Muscle layer of colon (tissue), 2 donors: Measurements from ENCODE around the gene AFF3.

Experiments
- H3K27ac ChIP-seq: one replicate; pipeline ENCODE4 v1.7.0; 2013; ENCODE audit warnings: low read depth, mild to moderate bottlenecking, low read length, moderate library complexity
- H3K27me3 ChIP-seq, 2 donors: one replicate each; pipeline ENCODE4 v1.7.0; 2013; ENCODE audit warnings: low read length in 2 of 2, mild to moderate bottlenecking in 2 of 2; ENCODE audit not compliant: insufficient read depth in 2 of 2, control insufficient read depth in 1 of 2
- H3K36me3 ChIP-seq: one replicate; pipeline ENCODE4 v1.7.0; 2013; ENCODE audit warnings: mild to moderate bottlenecking, low read length; ENCODE audit not compliant: insufficient read depth
- H3K4me1 ChIP-seq: one replicate; pipeline ENCODE4 v1.7.0; 2013; ENCODE audit warnings: mild to moderate bottlenecking, low read length; ENCODE audit not compliant: insufficient read depth
- H3K4me3 ChIP-seq, 2 donors: one replicate each; pipeline ENCODE4 v1.7.0; 2013; ENCODE audit warnings: low read length in 2 of 2, low read depth in 1 of 2, mild to moderate bottlenecking in 1 of 2, moderate library complexity in 1 of 2
- H3K9ac ChIP-seq: one replicate; pipeline ENCODE4 v1.7.0; 2013; ENCODE audit warnings: low read length
- H3K9me3 ChIP-seq: one replicate; pipeline ENCODE4 v1.7.0; 2013; ENCODE audit warnings: mild to moderate bottlenecking, low read length
- donor health status: abdominal sarcoma.
- donor health status: Adenocarcinoma of cecum.

AFF3 gene

DNA sequence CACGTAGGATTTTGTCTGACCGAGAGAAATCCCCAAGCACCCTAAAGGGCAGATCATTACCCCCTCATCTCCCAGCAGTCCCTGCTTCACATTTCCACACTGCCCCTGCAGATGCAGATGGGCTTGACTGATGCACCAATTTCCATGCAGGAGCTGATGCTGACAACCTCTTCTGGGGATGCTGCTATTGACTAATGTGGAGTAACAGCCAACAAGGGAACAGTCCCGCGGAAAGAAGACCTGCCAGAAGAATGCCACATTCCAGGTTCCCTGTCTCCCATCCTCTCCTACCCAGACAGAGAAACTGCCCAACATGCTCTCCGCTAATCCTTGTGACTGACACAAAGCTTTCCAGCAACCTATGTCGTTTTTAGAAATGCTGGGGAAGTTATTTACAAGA lies 91.7 kb downstream of the AFF3 start:
- no peak overlapping the region for H3K9ac ChIP-seq
- H3K27me3 ChIP-seq = no peaks in the 10 kb centered on the region
- no peak overlapping the region for H3K4me3 ChIP-seq
- H3K9me3 ChIP-seq = no peaks in the 10 kb centered on the region
- H3K4me1 ChIP-seq = no peaks in the 10 kb centered on the region
- peaks cover 5% of the 10 kb centered on the region for H3K36me3 ChIP-seq
- no peak overlapping the region for H3K27ac ChIP-seq

GRCh38 chr2:100046961-100047947 lies 95.1 kb downstream of the AFF3 start:
- H3K9me3 ChIP-seq = no peaks in the 10 kb centered on the region
- H3K4me3 ChIP-seq = no peak overlapping the region
- no peaks in the 10 kb centered on the region for H3K27me3 ChIP-seq
- no peak overlapping the region for H3K27ac ChIP-seq
- peaks cover 5% of the 10 kb centered on the region for H3K36me3 ChIP-seq
- H3K4me1 ChIP-seq = no peaks in the 10 kb centered on the region
- no peak overlapping the region for H3K9ac ChIP-seq

DNA sequence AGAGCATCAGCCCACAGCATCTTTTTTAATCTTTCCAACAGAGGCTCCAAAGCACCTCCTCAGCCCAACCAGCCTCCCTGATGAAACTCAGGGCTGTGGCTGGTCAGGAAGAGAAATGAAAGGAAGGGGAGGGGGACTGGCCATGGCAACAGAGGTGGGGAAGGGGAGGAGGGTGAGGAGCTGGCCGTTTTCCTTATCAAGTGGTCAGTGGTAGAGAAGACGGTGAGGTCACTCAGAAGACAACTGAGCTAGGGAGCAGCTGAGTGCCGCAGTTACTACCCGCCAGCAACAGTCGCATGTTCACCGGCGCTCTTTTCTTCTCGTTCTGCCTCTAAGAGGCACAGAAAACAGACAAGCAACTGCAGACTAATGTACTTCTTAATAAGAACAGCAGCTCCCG lies 97.4 kb downstream of the AFF3 start:
- Histone ChIP-seq H3K9ac (no peak overlapping the region), H3K9me3 (no peaks in the 10 kb centered on the region), H3K4me1 (no peaks in the 10 kb centered on the region), H3K27me3 (no peaks in the 10 kb centered on the region), H3K27ac (no peak overlapping the region), H3K4me3 (no peak overlapping the region), H3K36me3 (no peaks in the 10 kb centered on the region)

DNA sequence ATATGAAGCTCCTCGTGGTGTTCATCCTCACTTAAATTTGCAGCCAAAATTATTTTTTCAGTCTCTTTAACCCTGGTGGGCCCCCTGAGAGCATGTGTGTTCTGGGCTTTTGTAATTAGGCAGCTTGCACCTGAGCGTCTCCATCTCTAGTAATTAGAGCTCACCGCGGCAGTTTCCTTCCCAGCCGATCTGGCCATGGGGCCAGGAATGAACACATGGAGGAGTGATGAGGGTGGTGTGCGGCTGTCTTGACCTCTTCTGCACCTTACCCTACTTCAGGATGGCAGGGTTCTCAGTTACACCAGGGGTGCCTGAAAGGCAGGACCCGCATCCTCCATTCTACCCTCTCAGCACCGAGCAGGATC lies 98.5 kb downstream of the AFF3 start:
- Histone ChIP-seq H3K27me3 (no peaks in the 10 kb centered on the region), H3K9ac (no peak overlapping the region), H3K4me3 (no peak overlapping the region), H3K27ac (no peak overlapping the region), H3K36me3 (no peaks in the 10 kb centered on the region), H3K4me1 (no peaks in the 10 kb centered on the region), H3K9me3 (no peaks in the 10 kb centered on the region)

DNA sequence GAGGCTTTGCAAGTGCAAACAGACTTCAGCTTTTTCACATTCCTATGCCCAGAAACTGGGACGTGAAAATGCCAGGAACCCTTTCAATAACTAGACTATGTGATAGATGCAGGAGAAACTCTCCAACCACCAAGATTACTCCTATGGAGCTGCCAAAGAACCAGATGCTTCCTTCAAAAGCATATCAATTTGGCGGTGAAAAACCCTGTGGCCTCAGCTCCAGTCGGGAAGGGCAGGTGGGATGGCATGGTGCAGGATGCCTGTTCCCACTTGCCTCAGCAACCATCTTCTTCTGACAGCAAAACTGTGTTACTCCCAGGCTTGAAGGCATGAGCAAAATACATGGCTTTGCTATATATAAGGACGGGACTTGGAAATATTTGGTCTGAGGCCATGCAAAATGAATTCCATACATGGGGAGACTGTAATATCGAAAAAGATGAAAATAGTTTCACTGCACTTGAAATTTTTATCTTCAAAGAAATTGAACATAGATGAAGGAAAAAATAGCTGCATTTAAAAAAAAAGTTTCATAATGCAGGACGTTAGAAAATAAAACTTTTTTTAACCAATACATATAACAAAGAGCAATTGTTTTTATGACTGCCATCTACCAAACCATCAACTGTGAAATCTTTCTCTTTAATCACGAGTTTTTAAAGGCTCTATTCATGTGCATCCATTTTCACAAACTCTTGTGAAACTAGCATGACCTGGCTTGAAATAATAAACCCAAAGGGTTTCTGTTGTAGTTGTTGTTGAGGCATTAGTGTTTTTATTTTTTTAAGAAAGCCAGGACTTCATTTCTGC lies 99.1 kb downstream of the AFF3 start:
- Histone ChIP-seq H3K27ac (no peak overlapping the region), H3K4me3 (no peak overlapping the region), H3K36me3 (no peaks in the 10 kb centered on the region), H3K27me3 (no peaks in the 10 kb centered on the region), H3K9me3 (no peaks in the 10 kb centered on the region), H3K4me1 (no peaks in the 10 kb centered on the region), H3K9ac (no peak overlapping the region)

GRCh38 chr2:100042562-100042961 lies 99.8 kb downstream of the AFF3 start:
- H3K9me3 ChIP-seq = no peaks in the 10 kb centered on the region
- H3K27ac ChIP-seq = no peak overlapping the region

GRCh38 chr2:100041946-100042345 lies 100.4 kb downstream of the AFF3 start:
- Histone ChIP-seq H3K4me3 (no peak overlapping the region), H3K27me3 (no peaks in the 10 kb centered on the region), H3K9ac (no peak overlapping the region), H3K27ac (no peak overlapping the region), H3K9me3 (no peaks in the 10 kb centered on the region), H3K4me1 (no peaks in the 10 kb centered on the region), H3K36me3 (no peaks in the 10 kb centered on the region)

More at GRCh38 chr2:100042562-100042961, 99.8 kb downstream of the AFF3 start:
- H3K4me3 ChIP-seq = no peak overlapping the region
- H3K27me3 ChIP-seq = no peaks in the 10 kb centered on the region
- H3K9ac ChIP-seq = no peak overlapping the region
- H3K36me3 ChIP-seq = no peaks in the 10 kb centered on the region
- H3K4me1 ChIP-seq = no peaks in the 10 kb centered on the region

GRCh38 chr2:100041385-100041784 lies 101.0 kb downstream of the AFF3 start:
- Histone ChIP-seq H3K36me3 (no peaks in the 10 kb centered on the region), H3K27ac (no peak overlapping the region), H3K4me3 (no peak overlapping the region), H3K9me3 (no peaks in the 10 kb centered on the region), H3K4me1 (no peaks in the 10 kb centered on the region), H3K27me3 (no peaks in the 10 kb centered on the region), H3K9ac (no peak overlapping the region)

DNA sequence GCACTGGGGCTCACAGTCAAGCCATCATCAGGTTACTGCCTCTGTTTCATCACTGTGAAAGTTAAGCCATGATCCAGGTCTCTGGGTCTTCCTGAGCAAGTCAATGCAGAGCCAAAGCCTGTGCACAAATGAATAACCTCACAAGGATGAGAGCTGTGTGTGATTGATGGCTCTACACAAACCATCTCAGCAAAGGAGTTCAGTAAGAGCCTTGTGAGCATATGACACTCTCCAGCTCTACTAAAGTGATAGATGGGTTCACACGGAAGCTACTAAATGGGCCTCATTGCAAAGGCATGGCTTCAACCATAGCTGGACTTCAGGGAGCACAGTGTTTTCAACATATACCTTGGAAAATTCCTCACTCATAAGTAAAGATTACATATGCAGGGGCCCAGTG lies 101.5 kb downstream of the AFF3 start:
- no peaks in the 10 kb centered on the region for H3K9me3 ChIP-seq
- H3K27ac ChIP-seq = no peak overlapping the region
- H3K4me3 ChIP-seq = no peak overlapping the region
- H3K27me3 ChIP-seq = no peaks in the 10 kb centered on the region
- H3K9ac ChIP-seq = no peak overlapping the region
- H3K36me3 ChIP-seq = no peaks in the 10 kb centered on the region
- no peaks in the 10 kb centered on the region for H3K4me1 ChIP-seq

DNA sequence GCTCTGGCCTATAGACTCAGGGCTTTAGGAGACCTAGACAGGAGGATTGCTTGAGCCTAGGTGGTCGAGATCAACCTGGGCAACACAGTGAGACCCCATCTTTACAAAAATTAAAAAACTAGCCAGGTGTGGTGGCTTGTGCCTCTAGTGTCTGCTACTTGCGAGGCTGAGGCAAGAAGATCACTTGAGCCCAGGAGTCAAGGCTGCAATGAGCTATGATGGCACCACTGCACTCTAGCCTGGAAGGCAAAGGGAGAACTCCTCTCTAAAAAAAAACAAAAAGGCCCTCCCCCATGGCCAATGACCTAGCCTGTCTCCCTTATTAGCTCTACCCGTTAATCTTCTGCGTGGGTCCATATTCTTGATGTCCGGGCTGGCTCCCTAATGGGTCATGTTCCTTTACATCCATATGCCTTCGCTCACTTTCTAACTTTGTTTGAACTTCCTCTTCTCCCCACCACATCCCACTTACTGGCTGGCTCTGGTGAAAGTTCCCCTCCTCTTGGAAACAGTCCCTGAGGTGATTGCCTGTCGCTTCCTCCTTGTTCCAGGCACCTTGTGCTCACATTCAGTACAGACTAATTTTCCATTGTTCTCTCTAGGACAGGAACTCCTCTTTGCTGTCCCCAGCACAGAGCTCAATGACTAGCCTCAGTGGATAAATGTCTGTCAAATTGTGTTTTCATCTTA lies 103.0 kb downstream of the AFF3 start:
- H3K36me3 ChIP-seq = no peaks in the 10 kb centered on the region

GRCh38 chr2:100038011-100038410 lies 104.4 kb downstream of the AFF3 start:
- Histone ChIP-seq H3K36me3 (no peaks in the 10 kb centered on the region), H3K4me3 (no peak overlapping the region), H3K4me1 (no peaks in the 10 kb centered on the region), H3K9me3 (no peaks in the 10 kb centered on the region), H3K27me3 (no peaks in the 10 kb centered on the region), H3K27ac (no peak overlapping the region), H3K9ac (no peak overlapping the region)

More for the DNA sequence above, 103.0 kb downstream of the AFF3 start:
- Histone ChIP-seq H3K9ac (no peak overlapping the region), H3K27me3 (no peaks in the 10 kb centered on the region), H3K4me3 (no peak overlapping the region), H3K27ac (no peak overlapping the region), H3K4me1 (no peaks in the 10 kb centered on the region), H3K9me3 (no peaks in the 10 kb centered on the region)
